Kidney (tissue), 14 donors: ENCODE results near the gene DOCK7. TPM values are rescaled to one million over a fixed set of nuclear protein-coding genes. Genes with fewer than 3 reads are reported as not detected.

Source experiments
- DNase-seq, 5 donors: peaks; one replicate each; pipeline ENCODE4 v3.0.0-alpha.2; 2013 to 2020
- FAIRE-seq: peaks from 2 replicates; lab custom pipeline; 2012; peaks lifted over from hg19 to GRCh38; lab: Jason Lieb, UNC
- H3K27ac ChIP-seq, 2 donors: one replicate each; pipeline ENCODE4 v1.7.0; 2013; ENCODE audit warnings: low read depth in 2 of 2, low read length in 2 of 2, inconsistent platforms in 1 of 2
- H3K27me3 ChIP-seq: one replicate; pipeline ENCODE4 v1.7.1; 2013; ENCODE audit warnings: low read length, inconsistent platforms; ENCODE audit not compliant: control insufficient read depth, insufficient read depth
- H3K36me3 ChIP-seq, 3 donors: one replicate each; pipeline versions ENCODE4 v1.7.0 to v1.7.1; 2013; ENCODE audit warnings: low read length in 3 of 3, control low read depth in 1 of 3, inconsistent platforms in 1 of 3; ENCODE audit not compliant: insufficient read depth in 3 of 3, control insufficient read depth in 2 of 3
- H3K4me1 ChIP-seq, 3 donors: one replicate each; pipeline versions ENCODE4 v1.7.0 to v1.7.1; 2013; ENCODE audit warnings: low read length in 3 of 3, inconsistent platforms in 1 of 3, low read depth in 1 of 3; ENCODE audit not compliant: control insufficient read depth in 2 of 3, insufficient read depth in 2 of 3
- H3K4me3 ChIP-seq, 3 donors: one replicate each; pipeline versions ENCODE4 v1.7.0 to v1.8.1; 2013; ENCODE audit warnings: low read length in 3 of 3, control low read depth in 1 of 3, inconsistent platforms in 1 of 3
- H3K9ac ChIP-seq, 3 donors: one replicate each; pipeline versions ENCODE4 v1.7.0 to v1.7.1; 2013; ENCODE audit warnings: low read length in 3 of 3, control low read depth in 1 of 3, inconsistent platforms in 1 of 3
- H3K9me3 ChIP-seq, 3 donors: one replicate each; pipeline versions ENCODE4 v1.7.0 to v1.7.1; 2013; ENCODE audit warnings: low read length in 3 of 3, control low read depth in 1 of 3, inconsistent platforms in 1 of 3; ENCODE audit not compliant: control insufficient read depth in 2 of 3, insufficient read depth in 1 of 3
- CTCF ChIP-seq: IDR thresholded peaks from 3 replicates; pipeline ENCODE4 v1.5.1; 2012; ENCODE audit warnings: mild to moderate bottlenecking, moderate library complexity, borderline replicate concordance; ENCODE audit not compliant: insufficient read depth; ENCODE audit errors: extremely low read depth
- intact Hi-C: fragments of 100-400 bp; cut with DNase I; formaldehyde crosslinking; loops from one replicate; pipeline ENCODE4 v1.11.1; 2022
- polyA plus RNA-seq: library from polyadenylated mRNA; stranded (reverse); fragments of 350-450 nt; fragmentation: Illumina TruSeq; extraction: RNeasy Lipid Tissue Mini Kit (QIAGEN cat#74804); gene quantifications from one replicate; pipeline ENCODE4 v1.2.3, GENCODE V29; 2014; ENCODE audit warnings: low read depth, low replicate concordance; ENCODE audit not compliant: insufficient read depth
- total RNA-seq: library from RNA; stranded (reverse); fragmentation: NEBNext Ultra II Directional; extraction: Animal tissue kit (Norgen Biotek cat#: 25700); gene quantifications from one replicate; pipeline ENCODE4 v1.2.1, GENCODE V29; 2021
- donor health status: control.
- donor health status: control.
- donor health status: control.
- donor health status: control.
- donor health status: control.
- donor health status: DM: yes; HTN: yes; CAD: no.
- donor health status: Normal renal cell carcinoma (clear cell type).

DOCK7 gene
- total and polyA plus RNA-seq, 2 donors from 2014 or later = 11.0 to 34.0 TPM

DNA sequence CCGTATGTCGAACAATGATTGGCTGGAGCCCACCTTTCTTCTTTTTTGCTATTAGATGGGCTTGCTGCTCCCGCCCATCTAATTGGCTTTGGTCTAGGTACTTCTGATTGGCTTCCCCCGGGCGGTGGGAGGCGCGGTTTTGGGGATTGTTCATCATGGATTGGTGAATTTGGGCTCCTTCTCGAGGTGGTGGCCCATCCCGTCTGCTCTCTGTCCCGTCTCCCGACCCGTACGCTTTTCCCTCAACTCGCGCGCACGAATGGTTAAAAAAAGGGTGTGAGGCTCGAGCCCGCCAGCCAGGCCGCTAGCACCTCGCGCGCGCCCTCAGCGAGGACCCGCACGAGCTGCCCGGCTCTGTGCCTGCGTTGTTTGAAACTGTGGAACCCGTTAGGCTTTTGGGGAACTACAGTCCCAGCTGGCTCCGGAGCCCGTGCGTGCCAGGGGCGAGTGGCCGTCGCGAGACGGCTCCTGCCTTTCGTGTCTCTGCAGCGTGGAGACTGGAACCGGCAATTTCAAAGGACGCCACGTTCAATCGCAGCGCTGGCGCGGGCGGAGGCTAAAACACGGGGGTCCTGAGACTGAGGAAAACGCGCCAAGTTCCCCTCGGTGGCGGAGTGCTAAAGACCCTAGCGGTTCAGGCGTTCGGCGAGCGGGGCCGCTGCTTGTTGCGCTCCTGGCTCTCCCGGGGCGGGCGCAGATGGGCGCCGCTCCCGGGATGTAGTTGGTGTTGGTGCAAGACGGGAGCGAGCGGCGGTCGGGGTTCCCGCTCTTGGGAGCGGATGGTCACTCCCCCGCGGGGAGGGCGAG is 251.5 kb downstream of the DOCK7 start, which contains the start of gene USP1:
Gene USP1, plus strand, starts transcription at position 584 of the 807 bp plus-strand sequence. CDS start 2,819 bp downstream, outside the sequence.
- intact Hi-C loops = no loop called here
- peak; percentile 96 for FAIRE-seq

GRCh38 chr1:62436039-62436465 is 252.1 kb downstream of the DOCK7 start:
- H3K36me3 ChIP-seq = no peaks in the 10 kb centered on the region
- intact Hi-C loops = no loop called here
- peak overlapping the region; percentile 82 to 92 (median 87) for H3K4me3 ChIP-seq
- H3K27me3 ChIP-seq = no peaks in the 10 kb centered on the region
- FAIRE-seq = no peak
- peak in 2 of 5 donors; percentile 99 to 100 for DNase-seq
- no peaks in the 10 kb centered on the region for H3K9me3 ChIP-seq
- peaks cover 0 to 16% (median 8%) of the 10 kb centered on the region in 3 donors for H3K4me1 ChIP-seq
- H3K27ac ChIP-seq = peak overlapping the region; percentile 98 to 99
- H3K9ac ChIP-seq = peak overlapping the region; percentile 88 to 97 (median 90)
- no peak for TF ChIP-seq CTCF

More for the DNA sequence above, 251.5 kb downstream of the DOCK7 start, which contains the start of gene USP1:
- no peak for TF ChIP-seq CTCF
- Histone ChIP-seq H3K4me3 (peak within 1 kb of the TSS; percentile 82 to 92 (median 87)), H3K27me3 (no peaks in the 10 kb centered on the region), H3K4me1 (peaks cover 0 to 16% (median 8%) of the 10 kb centered on the region in 3 donors), H3K27ac (peak within 1 kb of the TSS; percentile 98 to 99), H3K9ac (peak within 1 kb of the TSS; percentile 88 to 97 (median 90)), H3K36me3 (peaks cover under 1 to 4% (median 3%) of the 10 kb centered on the region in 3 donors), H3K9me3 (no peaks in the 10 kb centered on the region)
- DNase-seq = peak in 4 of 5 donors; percentile 99 to 100 (median 100)

- Histone ChIP-seq H3K4me1 (peaks cover 0 to 12% (median 8%) of the 10 kb centered on the region in 3 donors), H3K27me3 (no peaks in the 10 kb centered on the region), H3K27ac (peak overlapping the region; percentile 98 to 99), H3K9me3 (no peaks in the 10 kb centered on the region), H3K4me3 (peak overlapping the region; percentile 82 to 92 (median 87)), H3K36me3 (no peaks in the 10 kb centered on the region), H3K9ac (peak overlapping the region; percentile 88 to 97 (median 90))
- DNase-seq (peak in 1 of 5 donors; percentile 72), FAIRE-seq (no peak)
- TF ChIP-seq CTCF = no peak
- intact Hi-C loops = no loop called here
Measured at GRCh38 chr1:62435231-62436038, 252.8 kb downstream of the DOCK7 start.
